Stomach (tissue), 9 donors: ENCODE measurements around the gene FDXR. TPM values are rescaled to one million over a fixed set of nuclear protein-coding genes. Genes with fewer than 3 reads are reported as not detected.

Experiments
- DNase-seq, 2 donors: peaks; one replicate each; pipeline versions ENCODE4 v3.0.0 to v3.0.0-alpha.2; 2013 to 2019
- H3K27ac ChIP-seq, 5 donors: fragments of 200-600 bp in 4 of 5; sonication (generic) in 4 of 5; one replicate each; pipeline ENCODE4 v1.5.1; 2013 to 2019; ENCODE audit warnings: mild to moderate bottlenecking in 1 of 5, moderate library complexity in 1 of 5
- H3K27me3 ChIP-seq, 3 donors: fragments of 200-600 bp; sonication (generic); one replicate each; pipeline ENCODE4 v1.5.1; 2017 to 2019; ENCODE audit warnings: mixed run types in 1 of 3
- H3K36me3 ChIP-seq, 4 donors: fragments of 200-600 bp; sonication (generic); 1 replicate in 3 of 4; 2 replicates in 1 of 4; pipeline ENCODE4 v1.5.1; 2016 to 2019
- H3K4me1 ChIP-seq, 4 donors: fragments of 200-600 bp; sonication (generic); one replicate each; pipeline ENCODE4 v1.5.1; 2016 to 2019
- H3K4me3 ChIP-seq, 4 donors: fragments of 200-600 bp; sonication (generic) in 3 of 4; one replicate each; pipeline ENCODE4 v1.5.1; 2016 to 2019; ENCODE audit warnings: mild to moderate bottlenecking in 1 of 4
- H3K9me3 ChIP-seq, 4 donors: fragments of 200-600 bp; sonication (generic); one replicate each; pipeline ENCODE4 v1.5.1; 2016 to 2019
- EP300 ChIP-seq: sonication (generic); formaldehyde crosslinking; IDR thresholded peaks from one replicate; pipeline ENCODE4 v1.6.1; 2017; ENCODE audit warnings: antibody characterized with exemption
- POLR2A ChIP-seq, 4 donors: fragments of 450-650 bp; IDR thresholded peaks; one replicate each; pipeline ENCODE4 v1.6.1; 2016; ENCODE audit warnings: antibody characterized with exemption in 4 of 4, control low read depth in 2 of 4, mild to moderate bottlenecking in 1 of 4, moderate library complexity in 1 of 4
- POLR2AphosphoS5 ChIP-seq, 3 donors: sonication (generic); formaldehyde crosslinking; IDR thresholded peaks; one replicate each; pipeline ENCODE4 v1.6.1; 2016; ENCODE audit warnings: antibody characterized with exemption in 3 of 3
- WGBS, 5 donors: extraction: QIAGEN DNeasy Blood & Tissue Kit in 3 of 5; methylation state at CpG; one replicate each; pipeline versions ENCODE4 v1.1.5 to v1.1.7; 2013 to 2018; 5-methylcytosine and 5-hydroxymethylcytosine counted together
- intact Hi-C: fragments of 100-400 bp; cut with DNase I; formaldehyde crosslinking; loops from one replicate; pipeline ENCODE4 v1.15.1; 2023; ENCODE audit warnings: low total_unique reads
- polyA plus RNA-seq, 3 donors: library from polyadenylated mRNA; stranded (reverse); fragments of 200-250 nt; gene quantifications; one replicate each; pipeline ENCODE4 v1.2.3, GENCODE V29; 2013
- total RNA-seq, 5 donors: library from RNA; depleted of rRNA; stranded (reverse); fragments of >200 nt; gene quantifications; one replicate each; pipeline versions ENCODE4 v1.1.0 to v1.2.3, GENCODE V29; 2014 to 2016
- TF ChIP-seq, protein P1 (sequence below), 7 experiments: fragments of 450-650 bp in 4 of 7; fragments of 200-600 bp in 3 of 7; sonication (generic) in 3 of 7; IDR thresholded peaks; one replicate each; pipeline ENCODE4 v1.5.1; 2016 to 2019; ENCODE audit warnings: antibody characterized with exemption in 7 of 7, control low read depth in 2 of 7, mild to moderate bottlenecking in 1 of 7
- donor health status: healthy with polysubstance abuse.
- donor health status: Bipolar disorder and iron deficiency.
- donor health status: healthy.

The FDXR gene
- total and polyA plus RNA-seq, 8 donors, result 0.58 to 94.1 (median 13.9) TPM

DNA sequence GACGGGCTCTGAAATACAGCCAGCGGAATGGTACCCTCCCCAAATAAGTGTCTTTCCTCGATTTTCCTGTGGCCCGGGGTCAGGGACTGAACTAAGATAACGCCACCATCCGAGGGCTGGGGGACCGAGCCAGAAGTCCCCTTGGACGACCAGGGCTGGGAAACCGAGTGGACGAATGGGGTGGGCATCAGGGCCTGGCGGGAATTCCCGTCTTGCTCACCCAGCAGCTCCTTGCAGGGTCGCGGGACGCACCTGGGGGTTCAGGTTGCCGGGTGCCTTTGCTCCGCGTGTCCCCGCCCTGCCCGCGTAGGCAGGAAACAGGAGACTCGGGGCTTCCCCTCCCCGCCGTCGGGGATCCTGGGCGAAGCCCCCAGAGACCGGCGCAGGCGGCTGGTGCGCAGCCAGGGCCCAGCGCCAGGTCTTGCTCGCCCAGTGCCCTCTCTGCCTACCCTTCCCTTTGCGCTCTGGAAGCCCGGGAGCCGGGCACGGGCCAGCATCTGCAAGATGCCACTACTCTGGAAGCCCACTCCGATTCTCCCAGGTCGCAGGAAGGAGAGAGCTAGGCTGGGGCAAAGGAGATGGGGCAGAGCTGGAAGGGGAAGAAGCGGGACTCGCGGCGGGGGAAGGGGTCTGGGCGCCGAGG lies 12.4 kb downstream of the FDXR start:
- no peak for DNase-seq
- no peaks in the 10 kb centered on the region for H3K9me3 ChIP-seq
- H3K27ac ChIP-seq, result no peak overlapping the region
- TF ChIP-seq, protein P1, sequence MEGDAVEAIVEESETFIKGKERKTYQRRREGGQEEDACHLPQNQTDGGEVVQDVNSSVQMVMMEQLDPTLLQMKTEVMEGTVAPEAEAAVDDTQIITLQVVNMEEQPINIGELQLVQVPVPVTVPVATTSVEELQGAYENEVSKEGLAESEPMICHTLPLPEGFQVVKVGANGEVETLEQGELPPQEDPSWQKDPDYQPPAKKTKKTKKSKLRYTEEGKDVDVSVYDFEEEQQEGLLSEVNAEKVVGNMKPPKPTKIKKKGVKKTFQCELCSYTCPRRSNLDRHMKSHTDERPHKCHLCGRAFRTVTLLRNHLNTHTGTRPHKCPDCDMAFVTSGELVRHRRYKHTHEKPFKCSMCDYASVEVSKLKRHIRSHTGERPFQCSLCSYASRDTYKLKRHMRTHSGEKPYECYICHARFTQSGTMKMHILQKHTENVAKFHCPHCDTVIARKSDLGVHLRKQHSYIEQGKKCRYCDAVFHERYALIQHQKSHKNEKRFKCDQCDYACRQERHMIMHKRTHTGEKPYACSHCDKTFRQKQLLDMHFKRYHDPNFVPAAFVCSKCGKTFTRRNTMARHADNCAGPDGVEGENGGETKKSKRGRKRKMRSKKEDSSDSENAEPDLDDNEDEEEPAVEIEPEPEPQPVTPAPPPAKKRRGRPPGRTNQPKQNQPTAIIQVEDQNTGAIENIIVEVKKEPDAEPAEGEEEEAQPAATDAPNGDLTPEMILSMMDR (IDR thresholded peaks at IDR 0.05), result no peak
- TF ChIP-seq POLR2A (IDR thresholded peaks at IDR 0.05) (no peak), EP300 (no peak), POLR2AphosphoS5 (IDR thresholded peaks at IDR 0.05) (no peak)
- peaks cover 0 to 7% (median 0%) of the 10 kb centered on the region in 4 donors for H3K36me3 ChIP-seq
- peaks cover 17 to 84% (median 52%) of the 10 kb centered on the region in 3 donors for H3K27me3 ChIP-seq
- H3K4me1 ChIP-seq, result peaks cover 28 to 39% (median 34%) of the 10 kb centered on the region in 4 donors
- 1 to 5% (median 2%) methylated on average over 21 to 44 of the region's 44 CpGs for WGBS, 5 donors
- H3K4me3 ChIP-seq, result peak overlapping the region in 3 of 4 donors; percentile 22 to 45 (median 31)
- intact Hi-C loops, result loop anchor here (5.0 kb wide), 2 partner anchors 68 to 118 kb away; no protein-coding TSS in a partner anchor

DNA sequence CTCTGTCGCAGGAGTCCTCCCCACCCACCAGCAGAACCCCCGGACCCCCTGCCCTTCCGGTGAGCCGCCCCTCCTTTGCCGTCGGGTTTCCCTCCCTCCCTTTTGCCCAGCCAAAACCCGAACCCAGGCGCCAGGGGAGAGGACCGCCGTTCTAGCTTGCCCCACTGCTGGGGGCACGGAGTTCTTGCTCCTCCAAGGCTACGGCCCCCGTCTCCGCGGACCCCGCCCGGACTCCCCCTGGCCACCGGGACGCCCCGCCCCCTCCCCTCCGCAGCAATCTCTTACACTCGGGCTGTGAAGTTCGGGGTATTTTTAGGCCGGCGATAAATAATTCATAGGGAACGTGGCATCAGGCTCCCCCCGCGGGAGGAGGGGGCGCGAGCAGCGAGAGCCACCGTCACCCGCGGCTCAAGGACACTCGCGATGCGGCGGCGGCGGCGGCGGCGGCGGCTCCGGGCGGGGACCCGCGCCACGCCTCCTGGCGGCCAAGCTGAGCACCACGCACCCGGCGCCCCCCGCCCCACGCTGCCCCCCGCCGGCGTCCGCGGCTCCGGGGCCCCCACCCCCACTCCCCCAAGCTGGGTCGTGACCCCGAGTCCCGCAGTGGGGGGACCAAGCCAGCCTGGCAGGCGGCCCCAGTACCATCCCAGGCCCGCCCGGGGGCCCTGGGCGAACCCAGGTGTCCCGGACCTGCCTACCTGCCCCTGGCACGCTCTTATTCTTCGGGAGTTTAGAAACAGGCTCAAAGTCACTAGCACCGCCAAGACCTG lies 13.2 kb downstream of the FDXR start, which contains the start of gene GRIN2C:
GRIN2C (minus strand) TSS at position 427 of the 770 bp plus-strand sequence. CDS start 4,793 bp downstream, outside the sequence.
- peaks cover 17 to 91% (median 59%) of the 10 kb centered on the region in 3 donors for H3K27me3 ChIP-seq

DNA sequence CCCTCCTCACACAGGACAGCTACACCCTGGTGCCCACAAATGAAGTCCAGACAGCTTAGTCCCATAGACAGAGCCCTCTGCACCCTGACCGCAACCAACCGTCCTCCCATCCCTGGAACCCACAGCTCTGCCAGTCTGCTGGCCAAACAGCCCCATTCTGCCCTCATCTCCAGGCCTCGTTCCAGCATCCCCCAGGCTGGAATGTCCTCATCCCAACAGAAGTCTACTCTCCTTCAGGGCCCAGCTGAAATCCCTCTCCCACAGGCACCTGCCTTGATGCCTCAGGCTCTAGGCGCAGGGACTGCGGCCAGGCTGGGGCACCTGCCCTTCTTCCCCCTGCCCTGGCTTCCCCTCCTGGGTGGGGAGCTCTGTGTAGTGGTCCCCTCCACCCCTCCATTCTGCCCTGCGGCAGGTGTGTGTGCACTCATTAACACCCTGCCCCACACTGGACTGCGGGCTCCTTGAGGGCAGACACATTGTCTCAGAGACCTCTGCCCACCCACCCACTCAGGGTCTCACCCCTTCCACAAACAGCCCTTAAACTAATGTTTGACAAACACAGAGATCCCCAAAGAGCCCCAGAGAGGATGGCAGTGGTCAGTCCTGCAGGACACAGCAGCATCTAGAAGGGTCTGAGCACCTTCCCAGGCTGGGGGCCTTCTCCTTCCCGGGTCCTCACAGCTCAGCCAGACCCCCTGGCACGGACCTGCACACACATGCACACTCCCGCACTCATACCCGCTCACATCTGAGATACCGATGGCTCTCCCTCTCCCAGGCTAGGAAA lies 13.9 kb downstream of the FDXR start:
- intact Hi-C loops, result no loop called here
- TF ChIP-seq EP300 (no peak), POLR2AphosphoS5 (IDR thresholded peaks at IDR 0.05) (no peak), POLR2A (IDR thresholded peaks at IDR 0.05) (no peak)
- TF ChIP-seq, protein P1 (IDR thresholded peaks at IDR 0.05), result no peak
- Histone ChIP-seq H3K27me3 (peaks cover 17 to 95% (median 66%) of the 10 kb centered on the region in 3 donors), H3K4me1 (peaks cover 28 to 35% (median 32%) of the 10 kb centered on the region in 4 donors), H3K36me3 (peaks cover 0 to 2% (median 0%) of the 10 kb centered on the region in 4 donors), H3K9me3 (no peaks in the 10 kb centered on the region), H3K27ac (no peak overlapping the region), H3K4me3 (no peak overlapping the region)
- 43 to 50% (median 48%) methylated on average over 12 of the region's 12 CpGs for WGBS, 5 donors
- DNase-seq, result no peak

More for the DNA sequence above, 13.2 kb downstream of the FDXR start, which contains the start of gene GRIN2C:
- WGBS, 5 donors, result 2 to 3% (median 2%) methylated on average over 44 to 72 of the region's 72 CpGs
- H3K4me1 ChIP-seq, result peaks cover 28 to 35% (median 33%) of the 10 kb centered on the region in 4 donors
- intact Hi-C loops, result loop anchor here (5.0 kb wide), 2 partner anchors 67 to 117 kb away; no protein-coding TSS in a partner anchor
- H3K4me3 ChIP-seq, result peak within 1 kb of the TSS; percentile 22 to 45 (median 28)
- no peak for TF ChIP-seq EP300
- no peak for TF ChIP-seq POLR2AphosphoS5 (IDR thresholded peaks at IDR 0.05)
- TF ChIP-seq, protein P1 (IDR thresholded peaks at IDR 0.05), result peak in 2 of 7 experiments; percentile 32 to 67
- peaks cover 0 to 7% (median 0%) of the 10 kb centered on the region in 4 donors for H3K36me3 ChIP-seq
- H3K27ac ChIP-seq, result no peak within 1 kb of the TSS
- H3K9me3 ChIP-seq, result no peaks in the 10 kb centered on the region
- peak in 1 of 2 donors; percentile 48 for DNase-seq
